Testis (tissue), 2 donors: ENCODE measurements around the gene ATL2.

ENCODE experiments used
- POLR2A ChIP-seq: fragments of 450-650 bp; IDR thresholded peaks from one replicate; pipeline ENCODE4 v1.6.1; 2017; ENCODE audit warnings: antibody characterized with exemption, mild to moderate bottlenecking, moderate library complexity
- TF ChIP-seq, protein P1 (sequence below), 3 experiments: fragments of 450-650 bp in 2 of 3; fragments of 200-600 bp in 1 of 3; sonication (generic) in 1 of 3; IDR thresholded peaks; one replicate each; pipeline ENCODE4 v1.5.1; 2016 to 2019; ENCODE audit warnings: antibody characterized with exemption in 3 of 3, mild to moderate bottlenecking in 2 of 3, moderate library complexity in 1 of 3

DNA sequence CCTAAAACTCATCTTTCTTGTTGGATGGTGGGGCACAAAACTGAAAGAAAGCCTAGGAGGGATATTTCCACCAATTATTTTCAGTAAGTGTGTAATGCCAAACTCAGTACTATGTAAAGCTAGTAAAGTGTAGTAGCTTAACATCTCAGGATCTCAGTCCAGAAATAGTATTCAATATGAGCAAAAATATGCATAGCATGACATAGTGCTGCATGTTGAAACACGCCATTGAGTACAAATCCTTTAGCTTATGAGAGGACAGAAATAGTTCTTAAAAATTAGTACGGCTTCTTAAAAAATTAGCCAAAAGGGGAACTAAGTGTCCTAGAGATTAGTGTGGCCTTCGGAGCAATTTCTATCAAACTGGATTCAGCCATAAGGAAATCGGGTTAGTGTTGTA lies 21.7 kb upstream of the ATL2 start:
- TF ChIP-seq, protein P1, sequence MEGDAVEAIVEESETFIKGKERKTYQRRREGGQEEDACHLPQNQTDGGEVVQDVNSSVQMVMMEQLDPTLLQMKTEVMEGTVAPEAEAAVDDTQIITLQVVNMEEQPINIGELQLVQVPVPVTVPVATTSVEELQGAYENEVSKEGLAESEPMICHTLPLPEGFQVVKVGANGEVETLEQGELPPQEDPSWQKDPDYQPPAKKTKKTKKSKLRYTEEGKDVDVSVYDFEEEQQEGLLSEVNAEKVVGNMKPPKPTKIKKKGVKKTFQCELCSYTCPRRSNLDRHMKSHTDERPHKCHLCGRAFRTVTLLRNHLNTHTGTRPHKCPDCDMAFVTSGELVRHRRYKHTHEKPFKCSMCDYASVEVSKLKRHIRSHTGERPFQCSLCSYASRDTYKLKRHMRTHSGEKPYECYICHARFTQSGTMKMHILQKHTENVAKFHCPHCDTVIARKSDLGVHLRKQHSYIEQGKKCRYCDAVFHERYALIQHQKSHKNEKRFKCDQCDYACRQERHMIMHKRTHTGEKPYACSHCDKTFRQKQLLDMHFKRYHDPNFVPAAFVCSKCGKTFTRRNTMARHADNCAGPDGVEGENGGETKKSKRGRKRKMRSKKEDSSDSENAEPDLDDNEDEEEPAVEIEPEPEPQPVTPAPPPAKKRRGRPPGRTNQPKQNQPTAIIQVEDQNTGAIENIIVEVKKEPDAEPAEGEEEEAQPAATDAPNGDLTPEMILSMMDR (IDR thresholded peaks at IDR 0.05): no peak
- no peak for TF ChIP-seq POLR2A
